ENCODE results near the gene CCDC134.

DNA sequence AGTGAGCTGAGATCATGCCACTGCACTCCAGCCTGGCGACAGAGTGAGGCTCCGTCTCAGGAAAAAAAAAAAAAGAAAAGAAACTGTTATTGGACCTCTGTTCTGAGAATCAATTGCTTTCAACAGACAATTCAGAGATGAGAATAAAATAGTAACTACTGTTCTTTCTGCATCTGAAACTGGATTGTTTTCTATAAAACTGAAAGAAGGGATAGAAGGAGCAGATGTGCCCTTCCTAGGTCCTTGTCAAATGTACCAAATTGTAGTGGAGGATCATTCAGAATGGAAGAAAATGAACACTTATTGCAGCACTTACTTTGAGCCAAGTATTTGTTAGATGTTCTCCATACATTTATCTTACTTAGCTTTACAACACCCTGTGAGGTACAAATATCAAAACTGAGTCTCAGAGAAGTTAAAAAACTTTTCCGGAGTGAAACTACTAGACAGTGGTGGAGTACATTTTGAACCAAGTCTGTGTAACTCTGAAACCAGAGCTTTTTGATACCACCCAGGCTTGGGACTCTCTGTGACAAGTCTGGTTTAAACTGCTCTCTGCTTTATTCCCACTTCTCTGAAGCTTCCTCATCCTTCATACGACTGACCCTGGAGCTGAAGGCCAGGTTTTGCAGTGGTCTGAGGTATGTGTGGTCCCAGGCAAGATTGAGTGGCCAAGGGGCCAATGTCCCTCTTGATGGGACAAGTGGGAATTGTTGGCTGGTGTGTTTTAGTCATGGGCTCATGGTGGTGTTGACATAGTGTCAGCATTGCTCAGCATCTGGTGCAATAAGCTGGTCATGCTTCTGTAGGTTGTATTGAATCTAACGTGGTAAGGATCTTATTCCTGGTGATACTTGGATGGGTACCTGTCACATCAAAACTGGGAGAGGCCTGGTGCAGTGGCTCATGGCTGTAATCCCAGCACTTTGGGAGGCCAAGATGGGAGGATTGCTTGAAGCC is 48.2 kb upstream of the CCDC134 start:
- TF ChIP-seq ETV1 (tag; conservative IDR thresholded peaks at IDR 0.05; ENCODE audit: low read depth), result no peak
- TF ChIP-seq, protein P1, sequence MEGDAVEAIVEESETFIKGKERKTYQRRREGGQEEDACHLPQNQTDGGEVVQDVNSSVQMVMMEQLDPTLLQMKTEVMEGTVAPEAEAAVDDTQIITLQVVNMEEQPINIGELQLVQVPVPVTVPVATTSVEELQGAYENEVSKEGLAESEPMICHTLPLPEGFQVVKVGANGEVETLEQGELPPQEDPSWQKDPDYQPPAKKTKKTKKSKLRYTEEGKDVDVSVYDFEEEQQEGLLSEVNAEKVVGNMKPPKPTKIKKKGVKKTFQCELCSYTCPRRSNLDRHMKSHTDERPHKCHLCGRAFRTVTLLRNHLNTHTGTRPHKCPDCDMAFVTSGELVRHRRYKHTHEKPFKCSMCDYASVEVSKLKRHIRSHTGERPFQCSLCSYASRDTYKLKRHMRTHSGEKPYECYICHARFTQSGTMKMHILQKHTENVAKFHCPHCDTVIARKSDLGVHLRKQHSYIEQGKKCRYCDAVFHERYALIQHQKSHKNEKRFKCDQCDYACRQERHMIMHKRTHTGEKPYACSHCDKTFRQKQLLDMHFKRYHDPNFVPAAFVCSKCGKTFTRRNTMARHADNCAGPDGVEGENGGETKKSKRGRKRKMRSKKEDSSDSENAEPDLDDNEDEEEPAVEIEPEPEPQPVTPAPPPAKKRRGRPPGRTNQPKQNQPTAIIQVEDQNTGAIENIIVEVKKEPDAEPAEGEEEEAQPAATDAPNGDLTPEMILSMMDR (IDR thresholded peaks at IDR 0.05 in 2 of 3, conservative IDR thresholded peaks at IDR 0.05 in 1 of 3; ENCODE audit: insufficient read depth in 2 of 3, low read depth in 1 of 3, low read length in 3 of 3), result no peak
- TF ChIP-seq ELF1 (tag; IDR thresholded peaks at IDR 0.05), result no peak
- TF ChIP-seq ATF2 (CRISPR knock-in tag; IDR thresholded peaks at IDR 0.05), result no peak

Data from K562 (cell line).